CD14-positive monocyte (primary cell): Measurements from ENCODE around the gene MYPN. TPM values are rescaled to one million over a fixed set of nuclear protein-coding genes. Genes with fewer than 3 reads are reported as not detected.

Experiments used
- DNase-seq, 3 donors: peaks; one replicate each; pipeline ENCODE4 v3.0.0-alpha.2; 2011 to 2022
- H2AFZ ChIP-seq: 2 replicates; pipeline ENCODE4 v1.6.0; 2012; ENCODE audit warnings: mild to moderate bottlenecking, low read depth, low read length, inconsistent platforms; ENCODE audit not compliant: insufficient read depth, poor library complexity, severe bottlenecking
- H3K27ac ChIP-seq, 2 donors: 1 replicate in 1 of 2; 2 replicates in 1 of 2; pipeline ENCODE4 v1.5.1; 2012 to 2013; ENCODE audit warnings: low read length in 2 of 2, control low read depth in 1 of 2, inconsistent platforms in 1 of 2, low read depth in 1 of 2, mild to moderate bottlenecking in 1 of 2
- H3K27me3 ChIP-seq, 2 donors: one replicate each; pipeline versions ENCODE4 v1.6.0 to v1.6.1; 2011 to 2013; ENCODE audit warnings: low read length in 2 of 2; ENCODE audit not compliant: control insufficient read depth in 2 of 2, insufficient read depth in 2 of 2
- H3K36me3 ChIP-seq, 2 donors: replicated peaks in 1 of 2; 1 replicate in 1 of 2; 2 replicates in 1 of 2; pipeline versions ENCODE4 v1.5.1 to v1.6.1; 2012 to 2013; ENCODE audit warnings: low read length in 2 of 2, control low read depth in 1 of 2, inconsistent platforms in 1 of 2, mild to moderate bottlenecking in 1 of 2; ENCODE audit not compliant: insufficient read depth in 2 of 2, control insufficient read depth in 1 of 2
- H3K4me1 ChIP-seq, 2 donors: 1 replicate in 1 of 2; 2 replicates in 1 of 2; pipeline versions ENCODE4 v1.5.1 to v1.6.1; 2012 to 2013; ENCODE audit warnings: low read length in 2 of 2, control low read depth in 1 of 2, inconsistent platforms in 1 of 2, mild to moderate bottlenecking in 1 of 2, moderate library complexity in 1 of 2; ENCODE audit not compliant: insufficient read depth in 2 of 2, control insufficient read depth in 1 of 2
- H3K4me2 ChIP-seq: replicated peaks from 2 replicates; pipeline ENCODE3; 2012; ENCODE audit warnings: low read length, moderate library complexity, mild to moderate bottlenecking; ENCODE audit not compliant: poor library complexity, severe bottlenecking; ENCODE audit errors: extremely low read depth
- H3K4me3 ChIP-seq, 3 experiments: fragments of 200-600 bp in 1 of 3; sonication (generic) in 1 of 3; replicated peaks in 1 of 3; 1 replicate in 2 of 3; 2 replicates in 1 of 3; pipeline ENCODE4 v1.5.1; 2011 to 2013; ENCODE audit warnings: low read length in 3 of 3, mild to moderate bottlenecking in 3 of 3, control low read depth in 2 of 3, low read depth in 2 of 3, inconsistent platforms in 1 of 3, moderate library complexity in 1 of 3
- H3K79me2 ChIP-seq: 2 replicates; pipeline ENCODE4 v1.6.0; 2012; ENCODE audit warnings: mild to moderate bottlenecking, control low read depth, inconsistent platforms, low read length, moderate library complexity; ENCODE audit not compliant: insufficient read depth
- H3K9ac ChIP-seq: 2 replicates; pipeline ENCODE4 v1.6.0; 2017; ENCODE audit warnings: low read length, mild to moderate bottlenecking; ENCODE audit not compliant: insufficient read depth, poor library complexity, severe bottlenecking
- H3K9me3 ChIP-seq, 2 donors: replicated peaks in 1 of 2; 1 replicate in 1 of 2; 2 replicates in 1 of 2; pipeline versions ENCODE4 v1.5.1 to v1.6.1; 2012 to 2013; ENCODE audit warnings: low read length in 2 of 2, control low read depth in 1 of 2; ENCODE audit not compliant: control insufficient read depth in 1 of 2, insufficient read depth in 1 of 2
- H4K20me1 ChIP-seq: 2 replicates; pipeline ENCODE4 v1.6.0; 2012; ENCODE audit warnings: mild to moderate bottlenecking, low read length, control low read depth, moderate library complexity; ENCODE audit not compliant: insufficient read depth
- H3K27ac Mint-ChIP-seq, 7 donors: one replicate each; pipeline ENCODE4 v1.8.0; 2020; ENCODE audit warnings: mild to moderate bottlenecking in 7 of 7, mixed read lengths in 7 of 7, moderate library complexity in 6 of 7, inconsistent platforms in 2 of 7
- H3K27me3 Mint-ChIP-seq, 3 donors: one replicate each; pipeline ENCODE4 v1.8.0; 2021 to 2022; ENCODE audit warnings: low read depth in 3 of 3, mild to moderate bottlenecking in 3 of 3, mixed read lengths in 3 of 3, moderate library complexity in 3 of 3, inconsistent platforms in 1 of 3
- H3K36me3 Mint-ChIP-seq, 2 donors: one replicate each; pipeline ENCODE4 v1.8.0; 2020; ENCODE audit warnings: mixed read lengths in 2 of 2, inconsistent platforms in 1 of 2, mild to moderate bottlenecking in 1 of 2
- H3K4me1 Mint-ChIP-seq: one replicate; pipeline ENCODE4 v1.8.0; 2020; ENCODE audit warnings: mild to moderate bottlenecking, mixed read lengths
- H3K4me3 Mint-ChIP-seq, 2 donors: one replicate each; pipeline ENCODE4 v1.8.0; 2020; ENCODE audit warnings: mild to moderate bottlenecking in 2 of 2, mixed read lengths in 2 of 2, moderate library complexity in 1 of 2
- H3K9me3 Mint-ChIP-seq, 7 donors: one replicate each; pipeline ENCODE4 v1.8.0; 2020 to 2022; ENCODE audit warnings: mixed read lengths in 7 of 7, mild to moderate bottlenecking in 6 of 7, moderate library complexity in 6 of 7, inconsistent platforms in 2 of 7
- CTCF ChIP-seq: fragments of 200-600 bp; IDR thresholded peaks from one replicate; pipeline ENCODE4 v1.8.0; 2022; ENCODE audit warnings: antibody characterized with exemption, mild to moderate bottlenecking
- WGBS: methylation state at CpG from one replicate; pipeline ENCODE4 v1.1.5; 2013; ENCODE audit warnings: missing lambda C conversion rate; ENCODE audit not compliant: insufficient coverage; 5-methylcytosine and 5-hydroxymethylcytosine counted together
- intact Hi-C, 2 donors: fragments of 100-400 bp; cut with micrococcal nuclease; formaldehyde crosslinking; loops; one replicate each; pipeline versions ENCODE4 v1.15.0 to v1.15.1; 2023
- polyA plus RNA-seq, 3 donors: library from polyadenylated mRNA; depleted of rRNA in 1 of 3; unstranded in 2 of 3; stranded (reverse) in 1 of 3; fragments of 300-500 nt in 2 of 3; fragments of >200 nt in 1 of 3; fragmentation: Illumina TruSeq in 2 of 3; gene quantifications; 1 replicate in 2 of 3; 2 replicates in 1 of 3; pipeline ENCODE4 v1.2.3, GENCODE V29; 2012 to 2021

Gene MYPN
- polyA plus RNA-seq, 3 donors, result not detected

- no peak overlapping the region for H3K27ac Mint-ChIP-seq
- Histone ChIP-seq H3K27ac (no peak overlapping the region), H3K4me3 (no peak overlapping the region), H3K4me2 (no peak overlapping the region), H2AFZ (peak overlapping the region; percentile 38), H3K9ac (no peak overlapping the region), H3K27me3 (no peaks in the 10 kb centered on the region), H3K79me2 (peaks cover 30% of the 10 kb centered on the region), H3K36me3 (no peaks in the 10 kb centered on the region), H3K4me1 (peaks cover 15 to 28% of the 10 kb centered on the region in 2 donors), H3K9me3 (no peaks in the 10 kb centered on the region), H4K20me1 (peaks cover 18% of the 10 kb centered on the region)
- no peak for DNase-seq
- intact Hi-C loops, result loop anchor here (5.0 to 10.0 kb wide), 3 partner anchors 192 to 255 kb away; partner anchors contain the start of genes HNRNPH3 (in 1 of the 2), PBLD (in 1 of the 2) and SIRT1 (in 1 of the 2)
- no peak overlapping the region for H3K4me3 Mint-ChIP-seq
- no peak for TF ChIP-seq CTCF
- no peaks in the 10 kb centered on the region for H3K9me3 Mint-ChIP-seq
- H3K27me3 Mint-ChIP-seq, result no peaks in the 10 kb centered on the region
- H3K4me1 Mint-ChIP-seq, result peaks cover 22% of the 10 kb centered on the region
- no CpG with 5 or more reads among the region's 5 CpGs for WGBS
- H3K36me3 Mint-ChIP-seq, result peaks cover 0 to 2% of the 10 kb centered on the region in 2 donors
Observed at GRCh38 chr10:68077026-68077425, 32.3 kb upstream of the MYPN start.

- H3K9ac ChIP-seq, result no peak overlapping the region
- H3K79me2 ChIP-seq, result peaks cover 6% of the 10 kb centered on the region
- no peak overlapping the region for H2AFZ ChIP-seq
- H3K27me3 ChIP-seq, result no peaks in the 10 kb centered on the region
- H3K4me1 ChIP-seq, result peaks cover 5 to 7% of the 10 kb centered on the region in 2 donors
- 100% methylated on average over 1 of the region's 1 CpG for WGBS
- H3K36me3 Mint-ChIP-seq, result no peaks in the 10 kb centered on the region
- H3K9me3 ChIP-seq, result no peaks in the 10 kb centered on the region
- H3K4me1 Mint-ChIP-seq, result peaks cover 5% of the 10 kb centered on the region
- intact Hi-C loops, result loop anchor here (5.0 to 10.0 kb wide), 3 partner anchors 195 to 253 kb away; partner anchors contain the start of genes HNRNPH3 (in 1 of the 2), PBLD (in 1 of the 2) and SIRT1 (in 1 of the 2)
- no peak overlapping the region for H3K27ac ChIP-seq
- H3K27me3 Mint-ChIP-seq, result peaks cover 0 to 2% (median 0%) of the 10 kb centered on the region in 3 donors
- no peak overlapping the region for H3K4me3 ChIP-seq
- no peak overlapping the region for H3K4me3 Mint-ChIP-seq
- H3K4me2 ChIP-seq, result no peak overlapping the region
- no peaks in the 10 kb centered on the region for H4K20me1 ChIP-seq
- H3K9me3 Mint-ChIP-seq, result no peaks in the 10 kb centered on the region
- no peaks in the 10 kb centered on the region for H3K36me3 ChIP-seq
- no peak for TF ChIP-seq CTCF
- no peak overlapping the region for H3K27ac Mint-ChIP-seq
- DNase-seq, result no peak
Observed at GRCh38 chr10:68079434-68079833, 29.9 kb upstream of the MYPN start.
